DMS 273 (cell line): Measurements from ENCODE around the gene LRRC59.
"Not testable (repeated sequence)": the region's sequence is repeated elsewhere in the genome, so short reads cannot be mapped to it uniquely, and the experiment has no call there.

Experiments used
- DNase-seq: peaks from one replicate; lab custom pipeline; 2025; ENCODE audit not compliant: unreplicated experiment; lab: John Stamatoyannopoulos, UW

The LRRC59 gene

GRCh38 chr17:50424996-50425681 lies 27.8 kb upstream of the LRRC59 start:
- DNase-seq: no peak

- DNase-seq: no peak
Observed at GRCh38 chr17:50424246-50424995, 27.1 kb upstream of the LRRC59 start.

GRCh38 chr17:50423553-50424159 lies 26.3 kb upstream of the LRRC59 start:
- peak; percentile 53 for DNase-seq

GRCh38 chr17:50422738-50423137 lies 25.4 kb upstream of the LRRC59 start:
- no peak for DNase-seq

- peak; percentile 27 for DNase-seq
Observed at GRCh38 chr17:50421308-50422051, 24.2 kb upstream of the LRRC59 start.

- DNase-seq: no peak
Observed at GRCh38 chr17:50420419-50421112, 23.2 kb upstream of the LRRC59 start.

GRCh38 chr17:50419577-50419976 lies 22.3 kb upstream of the LRRC59 start:
- not testable (repeated sequence) for DNase-seq

GRCh38 chr17:50414808-50415207 lies 17.5 kb upstream of the LRRC59 start:
- DNase-seq: no peak

- DNase-seq: no peak
Observed at GRCh38 chr17:50412188-50412732, 14.9 kb upstream of the LRRC59 start.

GRCh38 chr17:50407921-50408320 lies 10.6 kb upstream of the LRRC59 start:
- no peak for DNase-seq

GRCh38 chr17:50406578-50406977 lies 9.3 kb upstream of the LRRC59 start:
- DNase-seq: no peak

GRCh38 chr17:50405351-50405750 lies 8.0 kb upstream of the LRRC59 start:
- DNase-seq: not testable (repeated sequence)

- not testable (repeated sequence) for DNase-seq
Observed at GRCh38 chr17:50399591-50399990, 2.3 kb upstream of the LRRC59 start.

- DNase-seq: not testable (repeated sequence)
Observed at GRCh38 chr17:50398672-50399071, 1.3 kb upstream of the LRRC59 start.

GRCh38 chr17:50397919-50398285 lies 579 bp upstream of the LRRC59 start:
- DNase-seq: peak; percentile 40

- peak; percentile 82 for DNase-seq
Observed at GRCh38 chr17:50396261-50397110, 837 bp downstream of the LRRC59 start.

GRCh38 chr17:50394711-50395110 lies 2.6 kb downstream of the LRRC59 start:
- peak; percentile 32 for DNase-seq

- no peak for DNase-seq
Observed at GRCh38 chr17:50393700-50394099, 3.6 kb downstream of the LRRC59 start.

- no peak for DNase-seq
Observed at GRCh38 chr17:50392621-50393020, 4.7 kb downstream of the LRRC59 start.

GRCh38 chr17:50389534-50389933 lies 7.8 kb downstream of the LRRC59 start:
- no peak for DNase-seq
